GM21381 (cell line): ENCODE results near the gene GATB.

Experiments
- ATAC-seq: cut with Tn5 transposase; IDR thresholded peaks from one replicate; pipeline ENCODE4 v1.9.1; 2021; ENCODE audit warnings: mild to moderate bottlenecking, moderate library complexity; ENCODE audit not compliant: unreplicated experiment

The GATB gene

GRCh38 chr4:151760712-151761661, at the start of gene GATB:
GATB (minus strand) TSS chr4:151761007; CDS start chr4:151760982, 25 bp downstream.
- peak; percentile 99 for ATAC-seq

GRCh38 chr4:151810476-151810875, 49.7 kb upstream of the GATB start:
- ATAC-seq: no peak

- ATAC-seq: no peak
Observed at GRCh38 chr4:151809716-151810115, 48.9 kb upstream of the GATB start.

GRCh38 chr4:151808542-151808941, 47.7 kb upstream of the GATB start:
- no peak for ATAC-seq

GRCh38 chr4:151808120-151808529, 47.3 kb upstream of the GATB start:
- no peak for ATAC-seq

GRCh38 chr4:151807220-151807619, 46.4 kb upstream of the GATB start:
- no peak for ATAC-seq

- ATAC-seq: no peak
Observed at GRCh38 chr4:151806511-151806927, 45.7 kb upstream of the GATB start.

GRCh38 chr4:151804821-151805220, 44.0 kb upstream of the GATB start:
- no peak for ATAC-seq

- no peak for ATAC-seq
Observed at GRCh38 chr4:151804086-151804630, 43.4 kb upstream of the GATB start.

GRCh38 chr4:151803246-151803645, 42.4 kb upstream of the GATB start:
- no peak for ATAC-seq

- no peak for ATAC-seq
Observed at GRCh38 chr4:151801547-151802516, 41.0 kb upstream of the GATB start.

- no peak for ATAC-seq
Observed at GRCh38 chr4:151799417-151800012, 38.7 kb upstream of the GATB start.

- ATAC-seq: peak; percentile 83
Observed at GRCh38 chr4:151798678-151799416, 38.0 kb upstream of the GATB start.

- ATAC-seq: no peak
Observed at GRCh38 chr4:151797853-151798252, 37.0 kb upstream of the GATB start.

- no peak for ATAC-seq
Observed at GRCh38 chr4:151797131-151797530, 36.3 kb upstream of the GATB start.

- ATAC-seq: no peak
Observed at GRCh38 chr4:151796106-151796505, 35.3 kb upstream of the GATB start.

GRCh38 chr4:151792995-151793394, 32.2 kb upstream of the GATB start:
- ATAC-seq: no peak

- no peak for ATAC-seq
Observed at GRCh38 chr4:151792530-151792929, 31.7 kb upstream of the GATB start.

- no peak for ATAC-seq
Observed at GRCh38 chr4:151788021-151788420, 27.2 kb upstream of the GATB start.

GRCh38 chr4:151786158-151786495, 25.3 kb upstream of the GATB start:
- no peak for ATAC-seq
